ENCODE data around the gene RSAD1. TPM values are rescaled to one million over a fixed set of nuclear protein-coding genes. Genes with fewer than 3 reads are reported as not detected.

The RSAD1 gene
- total RNA-seq, 1 experiment from 2014 or later, result 33.9 TPM

- DNase-seq (ENCODE audit: extremely low read depth, low read depth), result no peak
Measured at GRCh38 chr17:50488880-50489279, 10.2 kb downstream of the RSAD1 start.

DNA sequence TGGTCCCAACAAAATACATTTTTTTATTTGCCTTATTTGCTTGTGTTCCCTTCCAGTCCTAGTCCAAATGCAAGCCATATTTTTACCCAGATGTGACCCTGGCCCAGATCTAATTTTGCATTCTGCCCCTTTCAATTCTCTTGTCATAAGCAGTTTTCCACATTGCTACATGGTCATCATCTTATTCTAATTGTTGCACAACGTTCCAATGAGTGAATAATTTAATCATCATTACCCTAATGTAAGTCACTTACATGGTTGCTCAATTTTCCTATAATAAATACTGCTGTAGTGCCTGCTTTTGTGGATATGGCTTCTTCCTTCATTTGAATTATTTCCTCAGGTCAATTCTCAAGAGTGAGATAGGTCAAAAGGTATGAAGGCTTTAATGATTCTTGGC lies 12.8 kb downstream of the RSAD1 start:
- DNase-seq (ENCODE audit: extremely low read depth, low read depth), result no peak

DNA sequence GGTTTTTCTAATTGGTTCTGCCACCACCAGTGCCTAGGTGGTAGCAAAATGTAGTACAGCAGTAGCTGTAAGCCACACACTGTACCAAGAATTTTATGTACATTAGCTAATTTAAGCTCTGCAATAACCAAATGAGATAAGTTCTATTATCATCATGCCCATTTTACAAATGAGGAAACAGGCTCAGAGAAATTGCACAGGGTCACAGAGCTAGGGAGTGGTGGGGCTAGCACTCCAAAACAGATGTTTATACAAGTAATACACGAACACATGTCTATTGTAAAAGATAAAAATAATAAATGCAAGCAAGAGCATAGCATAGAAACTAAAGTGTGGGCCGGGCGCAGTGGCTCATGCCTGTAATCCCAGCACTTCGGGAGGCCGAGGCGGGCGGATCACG lies 13.6 kb downstream of the RSAD1 start:
- DNase-seq (ENCODE audit: extremely low read depth, low read depth), result no peak

GRCh38 chr17:50493744-50494143 lies 15.1 kb downstream of the RSAD1 start:
- DNase-seq (ENCODE audit: extremely low read depth, low read depth), result no peak

DNA sequence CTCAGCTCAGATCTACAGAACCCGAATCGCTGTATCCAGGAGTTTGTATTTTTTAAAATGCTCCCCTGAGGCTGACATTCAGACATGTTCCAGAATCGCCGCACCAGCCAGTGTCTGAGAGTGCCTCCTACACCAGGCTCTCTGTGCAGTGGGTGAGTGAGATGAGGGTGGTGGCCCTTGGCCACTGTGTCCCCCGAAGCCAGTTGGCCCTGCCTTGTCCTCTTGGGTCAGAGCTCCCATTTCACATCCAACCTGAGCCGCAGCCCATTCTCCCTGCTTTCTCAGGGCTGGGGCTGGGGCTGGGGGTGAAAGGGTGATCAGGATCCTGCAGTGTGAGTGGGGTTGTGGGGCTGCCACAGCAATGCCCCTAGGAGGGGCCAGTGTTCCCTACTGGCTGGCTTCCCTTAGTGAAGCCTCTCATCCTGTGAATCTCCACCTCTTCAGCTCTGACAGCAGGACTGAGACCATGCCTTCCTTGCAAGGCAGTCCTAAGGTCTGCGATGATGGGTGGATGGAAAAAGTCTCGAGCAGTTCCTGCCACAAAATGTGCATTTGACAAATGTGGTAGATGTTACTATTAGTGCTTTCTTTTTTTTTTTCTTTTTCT lies 16.7 kb downstream of the RSAD1 start:
- DNase-seq (ENCODE audit: extremely low read depth, low read depth), result no peak

DNA sequence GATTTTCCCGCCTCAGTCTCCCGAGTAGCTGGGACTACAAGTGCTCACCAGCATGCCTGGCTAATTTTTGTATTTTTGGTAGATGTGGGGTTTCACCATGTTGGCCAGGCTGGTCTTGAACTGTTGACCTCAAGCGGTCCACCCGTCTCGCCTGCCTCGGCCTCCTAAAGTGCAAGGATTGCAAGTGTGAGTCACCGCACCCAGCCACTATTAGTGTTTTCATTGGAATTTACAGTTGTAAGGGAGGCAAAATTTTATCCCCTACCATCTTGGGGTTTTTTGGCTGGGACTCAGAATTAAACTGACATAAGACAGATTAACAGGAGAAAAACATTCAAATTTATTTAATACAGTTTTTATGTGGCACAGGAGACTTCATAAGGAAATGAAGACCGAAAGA lies 17.3 kb downstream of the RSAD1 start:
- no peak for DNase-seq (ENCODE audit: extremely low read depth, low read depth)

GRCh38 chr17:50498021-50498874 lies 19.6 kb downstream of the RSAD1 start:
- DNase-seq (ENCODE audit: extremely low read depth, low read depth), result no peak

- no peak for DNase-seq (ENCODE audit: extremely low read depth, low read depth)
Measured at GRCh38 chr17:50499270-50499669, 20.6 kb downstream of the RSAD1 start.

- no peak for DNase-seq (ENCODE audit: extremely low read depth, low read depth)
Measured at GRCh38 chr17:50499721-50500120, 21.1 kb downstream of the RSAD1 start.

DNA sequence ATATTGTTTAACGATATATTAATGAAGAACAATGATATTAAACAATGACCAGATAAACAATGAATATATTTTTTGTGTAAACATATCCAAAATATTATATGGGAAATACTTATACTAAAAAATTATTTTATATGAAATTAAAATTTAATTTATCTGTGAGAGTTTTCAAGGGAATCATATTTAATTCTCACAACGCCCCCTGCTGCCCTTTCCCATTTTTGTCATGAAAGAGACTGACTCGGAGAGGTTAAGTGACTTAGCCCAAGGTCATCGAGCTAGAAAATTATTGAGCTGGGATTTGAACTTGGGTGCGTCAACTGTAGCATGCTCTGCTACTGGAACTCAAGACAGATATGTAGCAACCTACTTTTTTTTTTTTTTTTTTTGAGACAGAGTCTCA lies 22.4 kb downstream of the RSAD1 start:
- peak; percentile 45 for DNase-seq (ENCODE audit: extremely low read depth, low read depth)

GRCh38 chr17:50502301-50502990 lies 23.8 kb downstream of the RSAD1 start:
- DNase-seq (ENCODE audit: extremely low read depth, low read depth), result no peak

GRCh38 chr17:50505591-50506130 lies 27.0 kb downstream of the RSAD1 start:
- no peak for DNase-seq (ENCODE audit: extremely low read depth, low read depth)

DNA sequence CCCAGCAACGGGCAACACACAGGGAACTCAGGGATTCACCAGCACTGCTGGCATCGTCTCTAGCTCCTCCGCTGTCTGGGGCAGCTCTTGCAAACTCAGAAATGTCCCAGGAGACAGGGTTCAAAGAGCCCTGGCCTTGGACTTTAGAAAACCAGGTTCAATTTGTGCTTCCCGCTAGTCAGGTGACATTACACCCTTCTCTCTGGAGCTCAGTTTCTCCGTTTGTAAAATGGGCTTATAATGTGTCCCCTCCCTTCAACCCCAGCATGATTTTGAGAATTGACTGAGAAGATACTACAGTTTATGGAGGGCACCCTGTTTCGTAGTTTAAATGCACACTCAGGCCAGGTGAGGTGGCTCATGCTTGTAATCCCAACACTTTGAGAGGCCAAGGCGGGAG lies 27.6 kb downstream of the RSAD1 start:
- DNase-seq (ENCODE audit: extremely low read depth, low read depth), result no peak

DNA sequence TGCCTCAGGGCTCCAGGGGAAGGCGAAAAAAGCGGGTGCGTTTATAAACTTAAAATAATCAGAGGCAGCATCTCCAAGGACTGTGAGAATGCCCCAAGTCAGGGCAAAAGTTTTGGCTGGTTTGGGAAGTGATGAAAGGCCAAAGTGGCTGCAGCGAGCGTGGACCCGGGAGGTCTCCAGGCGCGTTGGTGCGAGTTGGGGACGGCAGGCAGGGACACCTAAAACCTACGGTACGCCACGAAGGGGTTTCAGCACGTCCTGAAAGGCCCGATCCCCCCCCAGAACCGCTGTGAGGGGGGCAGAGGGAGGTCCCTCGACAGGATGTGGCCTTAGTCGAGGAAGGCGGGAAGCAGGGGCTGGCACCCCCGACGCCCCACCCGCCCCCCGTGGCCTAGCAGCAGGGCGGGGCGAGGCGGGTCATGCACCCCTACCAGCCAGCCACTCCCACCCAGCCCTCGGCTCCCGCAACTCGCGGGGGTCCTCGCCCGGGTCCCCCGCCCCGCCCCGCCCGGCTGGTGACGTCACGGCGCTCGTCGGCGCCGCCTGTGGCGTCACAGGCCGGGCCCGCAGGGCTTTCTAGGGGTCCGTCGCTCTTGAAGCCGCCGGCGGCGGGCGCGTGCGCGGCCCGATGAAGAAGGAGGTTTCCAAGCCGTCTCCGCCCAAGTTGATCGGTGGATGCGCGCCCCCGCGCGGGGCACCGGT lies 29.4 kb downstream of the RSAD1 start, which contains the start of gene MYCBPAP:
Gene MYCBPAP, plus strand, starts transcription at position 569 of the 702 bp plus-strand sequence. CDS start 236 bp downstream, outside the sequence.
- DNase-seq (ENCODE audit: extremely low read depth, low read depth), result peak; percentile 69

DNA sequence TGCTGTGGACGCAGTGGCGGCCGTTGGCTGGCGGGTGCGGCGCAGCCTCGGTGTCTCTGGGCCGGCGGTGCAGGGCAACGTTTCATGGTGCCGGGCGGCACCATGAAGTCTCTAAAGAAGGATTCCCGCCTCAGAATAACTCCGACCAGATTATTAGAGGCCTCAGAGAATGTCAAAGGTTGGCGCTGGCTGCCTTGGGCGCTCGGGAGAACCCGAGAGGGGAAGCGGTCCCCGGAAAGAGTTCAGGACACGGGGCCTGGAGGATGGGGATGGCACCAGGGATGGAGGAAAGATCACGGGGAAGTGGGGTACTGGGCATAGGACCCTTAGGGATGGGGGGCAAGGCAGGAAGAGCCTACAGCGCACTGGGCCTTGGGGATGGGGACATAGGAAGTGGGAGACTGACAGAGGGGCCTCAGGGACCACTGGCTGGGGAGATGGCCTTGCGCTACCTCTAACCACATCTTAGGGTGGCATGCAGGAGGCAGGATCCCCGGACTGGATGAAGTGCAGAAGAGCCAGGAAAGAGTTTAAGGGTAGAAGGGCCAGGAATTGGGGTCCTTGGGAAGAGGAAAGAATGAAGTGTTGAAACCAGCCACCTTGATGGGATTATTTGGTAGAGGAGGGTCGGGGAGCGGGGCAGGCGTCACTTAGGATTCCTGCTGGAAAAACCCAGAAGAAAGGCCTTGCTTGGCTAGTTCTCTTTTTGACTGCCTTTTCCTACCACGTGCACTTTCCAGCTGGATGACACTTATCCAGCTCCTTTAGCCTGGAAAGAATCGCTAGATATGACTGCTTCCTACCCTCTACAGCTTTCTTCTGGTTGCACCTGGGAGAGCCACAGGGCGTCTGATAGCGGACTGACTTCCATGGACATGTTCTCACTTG lies 30.2 kb downstream of the RSAD1 start:
- DNase-seq (ENCODE audit: extremely low read depth, low read depth), result no peak

- no peak for DNase-seq (ENCODE audit: extremely low read depth, low read depth)
Measured at GRCh38 chr17:50511058-50511457, 32.4 kb downstream of the RSAD1 start.

- no peak for DNase-seq (ENCODE audit: extremely low read depth, low read depth)
Measured at GRCh38 chr17:50513495-50513894, 34.8 kb downstream of the RSAD1 start.

GRCh38 chr17:50514388-50514787 lies 35.7 kb downstream of the RSAD1 start:
- DNase-seq (ENCODE audit: extremely low read depth, low read depth), result no peak

GRCh38 chr17:50514936-50515702 lies 36.5 kb downstream of the RSAD1 start:
- no peak for DNase-seq (ENCODE audit: extremely low read depth, low read depth)

All from NCI-H460 (cell line).